Measurements from ENCODE around the gene FBXW10B.
"Not testable (repeated sequence)": the region's sequence is repeated elsewhere in the genome, so short reads cannot be mapped to it uniquely, and the experiment has no call there.

The FBXW10B gene

GRCh38 chr17:15658296-15658695 lies 38.8 kb upstream of the FBXW10B start:
- H3K4me3 ChIP-seq (ENCODE audit: low read depth, low read length): no peak overlapping the region

GRCh38 chr17:15657868-15658267 lies 38.4 kb upstream of the FBXW10B start:
- no peak for DNase-seq (ENCODE audit: low read depth)
- H3K4me3 ChIP-seq (ENCODE audit: low read depth, low read length): no peak overlapping the region
- TF ChIP-seq CTCF (IDR thresholded peaks at IDR 0.05; ENCODE audit: low read depth, low read length, missing control alignments): no peak

More at GRCh38 chr17:15658296-15658695, 38.8 kb upstream of the FBXW10B start:
- no peak for TF ChIP-seq CTCF (IDR thresholded peaks at IDR 0.05; ENCODE audit: low read depth, low read length, missing control alignments)
- no peak for DNase-seq (ENCODE audit: low read depth)

- TF ChIP-seq CTCF (IDR thresholded peaks at IDR 0.05; ENCODE audit: low read depth, low read length, missing control alignments): no peak
- no peak overlapping the region for H3K4me3 ChIP-seq (ENCODE audit: low read depth, low read length)
- DNase-seq (ENCODE audit: low read depth): no peak
Measured at GRCh38 chr17:15654886-15655561, 35.5 kb upstream of the FBXW10B start.

GRCh38 chr17:15654401-15654800 lies 34.9 kb upstream of the FBXW10B start:
- DNase-seq (ENCODE audit: low read depth); H3K4me3 ChIP-seq (ENCODE audit: low read depth, low read length): not testable (repeated sequence)

GRCh38 chr17:15652960-15653359 lies 33.5 kb upstream of the FBXW10B start:
- TF ChIP-seq CTCF (IDR thresholded peaks at IDR 0.05; ENCODE audit: low read depth, low read length, missing control alignments): no peak
- no peak for DNase-seq (ENCODE audit: low read depth)
- no peak overlapping the region for H3K4me3 ChIP-seq (ENCODE audit: low read depth, low read length)

GRCh38 chr17:15651583-15652110 lies 32.1 kb upstream of the FBXW10B start:
- no peak for DNase-seq (ENCODE audit: low read depth)
- no peak for TF ChIP-seq CTCF (IDR thresholded peaks at IDR 0.05; ENCODE audit: low read depth, low read length, missing control alignments)
- H3K4me3 ChIP-seq (ENCODE audit: low read depth, low read length): no peak overlapping the region

GRCh38 chr17:15650741-15651582 lies 31.5 kb upstream of the FBXW10B start:
- TF ChIP-seq CTCF (IDR thresholded peaks at IDR 0.05; ENCODE audit: low read depth, low read length, missing control alignments): no peak
- no peak overlapping the region for H3K4me3 ChIP-seq (ENCODE audit: low read depth, low read length)
- DNase-seq (ENCODE audit: low read depth): no peak
